ENCODE measurements around the gene DDX31.

DNA sequence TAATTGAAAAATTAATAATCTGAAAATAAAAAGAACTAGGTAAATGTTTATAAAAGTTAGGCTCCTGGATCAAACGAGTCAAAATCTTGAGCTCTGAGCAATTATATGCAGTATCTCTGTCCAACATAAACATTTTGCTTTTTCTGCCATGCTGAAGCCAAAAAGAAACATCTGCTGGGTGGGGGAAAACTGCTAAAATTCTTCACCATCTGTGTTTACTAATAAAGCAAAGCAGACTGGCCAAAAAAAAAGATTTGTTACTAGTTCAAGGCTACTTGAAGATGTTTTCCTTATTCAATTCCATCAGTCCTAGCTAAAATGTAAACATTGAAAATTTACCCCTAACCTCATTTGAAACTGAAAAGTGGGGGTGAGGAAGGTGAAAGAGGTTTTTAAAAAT lies 30.2 kb upstream of the DDX31 start:
- TF ChIP-seq, protein P1, sequence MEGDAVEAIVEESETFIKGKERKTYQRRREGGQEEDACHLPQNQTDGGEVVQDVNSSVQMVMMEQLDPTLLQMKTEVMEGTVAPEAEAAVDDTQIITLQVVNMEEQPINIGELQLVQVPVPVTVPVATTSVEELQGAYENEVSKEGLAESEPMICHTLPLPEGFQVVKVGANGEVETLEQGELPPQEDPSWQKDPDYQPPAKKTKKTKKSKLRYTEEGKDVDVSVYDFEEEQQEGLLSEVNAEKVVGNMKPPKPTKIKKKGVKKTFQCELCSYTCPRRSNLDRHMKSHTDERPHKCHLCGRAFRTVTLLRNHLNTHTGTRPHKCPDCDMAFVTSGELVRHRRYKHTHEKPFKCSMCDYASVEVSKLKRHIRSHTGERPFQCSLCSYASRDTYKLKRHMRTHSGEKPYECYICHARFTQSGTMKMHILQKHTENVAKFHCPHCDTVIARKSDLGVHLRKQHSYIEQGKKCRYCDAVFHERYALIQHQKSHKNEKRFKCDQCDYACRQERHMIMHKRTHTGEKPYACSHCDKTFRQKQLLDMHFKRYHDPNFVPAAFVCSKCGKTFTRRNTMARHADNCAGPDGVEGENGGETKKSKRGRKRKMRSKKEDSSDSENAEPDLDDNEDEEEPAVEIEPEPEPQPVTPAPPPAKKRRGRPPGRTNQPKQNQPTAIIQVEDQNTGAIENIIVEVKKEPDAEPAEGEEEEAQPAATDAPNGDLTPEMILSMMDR (conservative IDR thresholded peaks at IDR 0.05), result no peak
- TF ChIP-seq ZFX (IDR thresholded peaks at IDR 0.05), result no peak

Data from C4-2B (cell line).